GM13977 (cell line): Measurements from ENCODE around the gene RMND5B.
"Not testable (repeated sequence)": the region's sequence is repeated elsewhere in the genome, so short reads cannot be mapped to it uniquely, and the experiment has no call there.

Experiments used
- DNase-seq: peaks from one replicate; pipeline ENCODE4 v3.0.0; 2012; ENCODE audit warnings: low spot score
- in situ Hi-C: fragments of 300-500 bp; cut with MboI; formaldehyde crosslinking; loops from one replicate; pipeline ENCODE4 v1.12.0; 2022; ENCODE audit warnings: low sequenced_read_pairs, low pct_unique_long_range_greater_than_20kb, mixed read lengths, inconsistent platforms; ENCODE audit not compliant: unreplicated experiment
- TF ChIP-seq, protein P1 (sequence below): IDR thresholded peaks from 2 replicates; pipeline ENCODE4 v1.5.1; 2012; ENCODE audit warnings: mild to moderate bottlenecking, control low read depth; ENCODE audit not compliant: insufficient read depth; ENCODE audit errors: extremely low read depth, missing control alignments

RMND5B gene

GRCh38 chr5:178192244-178192643 lies 61.4 kb downstream of the RMND5B start:
- TF ChIP-seq, protein P1, sequence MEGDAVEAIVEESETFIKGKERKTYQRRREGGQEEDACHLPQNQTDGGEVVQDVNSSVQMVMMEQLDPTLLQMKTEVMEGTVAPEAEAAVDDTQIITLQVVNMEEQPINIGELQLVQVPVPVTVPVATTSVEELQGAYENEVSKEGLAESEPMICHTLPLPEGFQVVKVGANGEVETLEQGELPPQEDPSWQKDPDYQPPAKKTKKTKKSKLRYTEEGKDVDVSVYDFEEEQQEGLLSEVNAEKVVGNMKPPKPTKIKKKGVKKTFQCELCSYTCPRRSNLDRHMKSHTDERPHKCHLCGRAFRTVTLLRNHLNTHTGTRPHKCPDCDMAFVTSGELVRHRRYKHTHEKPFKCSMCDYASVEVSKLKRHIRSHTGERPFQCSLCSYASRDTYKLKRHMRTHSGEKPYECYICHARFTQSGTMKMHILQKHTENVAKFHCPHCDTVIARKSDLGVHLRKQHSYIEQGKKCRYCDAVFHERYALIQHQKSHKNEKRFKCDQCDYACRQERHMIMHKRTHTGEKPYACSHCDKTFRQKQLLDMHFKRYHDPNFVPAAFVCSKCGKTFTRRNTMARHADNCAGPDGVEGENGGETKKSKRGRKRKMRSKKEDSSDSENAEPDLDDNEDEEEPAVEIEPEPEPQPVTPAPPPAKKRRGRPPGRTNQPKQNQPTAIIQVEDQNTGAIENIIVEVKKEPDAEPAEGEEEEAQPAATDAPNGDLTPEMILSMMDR, result no peak
- in situ Hi-C loops, result no loop called here
- no peak for DNase-seq

- TF ChIP-seq, protein P1, result no peak
- in situ Hi-C loops, result no loop called here
- DNase-seq, result no peak
Observed at GRCh38 chr5:178192787-178193186, 62.0 kb downstream of the RMND5B start.

GRCh38 chr5:178193251-178193809 lies 62.5 kb downstream of the RMND5B start:
- TF ChIP-seq, protein P1, result no peak
- DNase-seq, result no peak
- in situ Hi-C loops, result no loop called here

GRCh38 chr5:178194026-178194425 lies 63.2 kb downstream of the RMND5B start:
- DNase-seq, result no peak
- in situ Hi-C loops, result no loop called here
- TF ChIP-seq, protein P1, result no peak

DNA sequence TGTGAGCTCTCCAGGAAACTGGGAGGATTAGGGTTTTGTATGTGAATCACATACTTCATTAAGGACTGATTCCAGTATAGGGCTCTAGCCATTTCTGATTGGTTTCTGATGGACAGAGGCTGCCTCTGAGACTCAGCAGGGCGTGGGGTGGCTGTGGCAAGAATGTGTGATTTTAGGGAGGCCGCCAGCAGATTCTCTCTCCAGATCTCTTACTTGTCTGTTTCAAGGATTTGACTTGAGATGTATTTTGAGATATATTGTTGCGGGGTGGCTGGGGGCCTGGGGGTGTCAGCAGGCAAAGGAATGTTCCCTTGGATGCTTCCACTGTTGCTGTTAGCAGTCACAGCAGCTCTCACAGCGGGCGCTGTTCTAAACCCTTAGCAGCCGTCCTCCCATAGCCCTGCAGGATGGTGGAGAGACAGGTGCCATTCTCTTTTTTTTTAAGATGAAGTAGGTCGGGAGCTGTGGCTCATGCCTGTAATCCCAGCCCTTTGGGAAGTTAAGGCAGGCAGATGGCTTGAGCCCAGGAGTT lies 65.5 kb downstream of the RMND5B start:
- no peak for DNase-seq
- TF ChIP-seq, protein P1, result no peak
- in situ Hi-C loops, result no loop called here

GRCh38 chr5:178196986-178197385 lies 66.2 kb downstream of the RMND5B start:
- in situ Hi-C loops, result no loop called here
- no peak for DNase-seq
- TF ChIP-seq, protein P1, result peak; percentile 53

DNA sequence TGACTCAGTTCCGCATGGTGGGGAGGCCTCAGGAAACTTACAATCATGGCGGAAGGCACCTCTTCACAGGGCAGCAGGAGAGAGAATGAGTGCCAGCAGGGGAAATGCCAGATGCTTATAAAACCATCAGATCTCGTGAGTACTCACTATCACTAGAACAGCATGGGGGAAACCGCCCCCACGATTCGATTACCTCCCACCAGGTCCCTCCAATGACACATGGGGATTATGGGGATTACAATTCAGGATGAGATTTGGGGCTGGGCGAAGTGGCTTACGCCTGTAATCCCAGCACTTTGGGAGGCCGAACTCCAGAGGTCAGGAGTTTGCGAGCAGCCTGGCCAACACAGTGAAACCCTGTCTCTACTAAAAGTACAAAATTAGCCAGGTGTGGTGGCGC lies 67.3 kb downstream of the RMND5B start:
- in situ Hi-C loops, DNase-seq: not testable (repeated sequence)
